ENCODE results near the gene SLC12A4. TPM values are rescaled to one million over a fixed set of nuclear protein-coding genes. Genes with fewer than 3 reads are reported as not detected.

The SLC12A4 gene
- total RNA-seq, 1 donor from 2014 or later: 117 TPM

GRCh38 chr16:67946128-67946569, 22.3 kb downstream of the SLC12A4 start:
- TF ChIP-seq, protein P1, sequence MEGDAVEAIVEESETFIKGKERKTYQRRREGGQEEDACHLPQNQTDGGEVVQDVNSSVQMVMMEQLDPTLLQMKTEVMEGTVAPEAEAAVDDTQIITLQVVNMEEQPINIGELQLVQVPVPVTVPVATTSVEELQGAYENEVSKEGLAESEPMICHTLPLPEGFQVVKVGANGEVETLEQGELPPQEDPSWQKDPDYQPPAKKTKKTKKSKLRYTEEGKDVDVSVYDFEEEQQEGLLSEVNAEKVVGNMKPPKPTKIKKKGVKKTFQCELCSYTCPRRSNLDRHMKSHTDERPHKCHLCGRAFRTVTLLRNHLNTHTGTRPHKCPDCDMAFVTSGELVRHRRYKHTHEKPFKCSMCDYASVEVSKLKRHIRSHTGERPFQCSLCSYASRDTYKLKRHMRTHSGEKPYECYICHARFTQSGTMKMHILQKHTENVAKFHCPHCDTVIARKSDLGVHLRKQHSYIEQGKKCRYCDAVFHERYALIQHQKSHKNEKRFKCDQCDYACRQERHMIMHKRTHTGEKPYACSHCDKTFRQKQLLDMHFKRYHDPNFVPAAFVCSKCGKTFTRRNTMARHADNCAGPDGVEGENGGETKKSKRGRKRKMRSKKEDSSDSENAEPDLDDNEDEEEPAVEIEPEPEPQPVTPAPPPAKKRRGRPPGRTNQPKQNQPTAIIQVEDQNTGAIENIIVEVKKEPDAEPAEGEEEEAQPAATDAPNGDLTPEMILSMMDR (IDR thresholded peaks at IDR 0.05): no peak
- Mint-ChIP-seq H3K9me3 (ENCODE audit: low read depth) (no peaks in the 10 kb centered on the region), H3K36me3 (ENCODE audit: low read depth) (peaks cover 27% of the 10 kb centered on the region)

GRCh38 chr16:67945392-67945933, 23.0 kb downstream of the SLC12A4 start:
- DNase-seq (ENCODE audit: low spot score): no peak
- Mint-ChIP-seq H3K27ac (ENCODE audit: unreplicated experiment) (no peak overlapping the region), H3K9me3 (ENCODE audit: low read depth) (no peaks in the 10 kb centered on the region), H3K4me1 (ENCODE audit: low read depth) (no peaks in the 10 kb centered on the region), H3K4me3 (ENCODE audit: unreplicated experiment) (no peak overlapping the region), H3K36me3 (ENCODE audit: low read depth) (peaks cover 24% of the 10 kb centered on the region), H3K27me3 (ENCODE audit: low read depth) (no peaks in the 10 kb centered on the region)
- TF ChIP-seq, protein P1 (IDR thresholded peaks at IDR 0.05): no peak

More at GRCh38 chr16:67946128-67946569, 22.3 kb downstream of the SLC12A4 start:
- H3K27ac Mint-ChIP-seq (ENCODE audit: unreplicated experiment): no peak overlapping the region
- DNase-seq (ENCODE audit: low spot score): no peak
- no peaks in the 10 kb centered on the region for H3K4me1 Mint-ChIP-seq (ENCODE audit: low read depth)
- no peaks in the 10 kb centered on the region for H3K27me3 Mint-ChIP-seq (ENCODE audit: low read depth)
- no peak overlapping the region for H3K4me3 Mint-ChIP-seq (ENCODE audit: unreplicated experiment)

GRCh38 chr16:67944690-67945391, 23.6 kb downstream of the SLC12A4 start:
- Mint-ChIP-seq H3K9me3 (ENCODE audit: low read depth) (no peaks in the 10 kb centered on the region), H3K36me3 (ENCODE audit: low read depth) (peaks cover 27% of the 10 kb centered on the region), H3K27ac (ENCODE audit: unreplicated experiment) (peak overlapping the region; percentile 8), H3K4me3 (ENCODE audit: unreplicated experiment) (no peak overlapping the region), H3K4me1 (ENCODE audit: low read depth) (no peaks in the 10 kb centered on the region), H3K27me3 (ENCODE audit: low read depth) (no peaks in the 10 kb centered on the region)
- TF ChIP-seq, protein P1 (IDR thresholded peaks at IDR 0.05): no peak
- no peak for DNase-seq (ENCODE audit: low spot score)

GRCh38 chr16:67943619-67944504, 24.6 kb downstream of the SLC12A4 start, which contains the start of gene LCAT:
Gene LCAT, minus strand, starts transcription at chr16:67944120. Its CDS starts 19 bp downstream, at chr16:67944101.
- Mint-ChIP-seq H3K36me3 (ENCODE audit: low read depth) (peaks cover 27% of the 10 kb centered on the region), H3K27ac (ENCODE audit: unreplicated experiment) (peak within 1 kb of the TSS; percentile 14), H3K4me3 (ENCODE audit: unreplicated experiment) (no peak within 1 kb of the TSS), H3K9me3 (ENCODE audit: low read depth) (no peaks in the 10 kb centered on the region), H3K4me1 (ENCODE audit: low read depth) (no peaks in the 10 kb centered on the region), H3K27me3 (ENCODE audit: low read depth) (no peaks in the 10 kb centered on the region)
- no peak for DNase-seq (ENCODE audit: low spot score)
- TF ChIP-seq, protein P1 (IDR thresholded peaks at IDR 0.05): no peak

GRCh38 chr16:67943256-67943618, 25.2 kb downstream of the SLC12A4 start:
- H3K27ac Mint-ChIP-seq (ENCODE audit: unreplicated experiment): no peak overlapping the region
- no peak overlapping the region for H3K4me3 Mint-ChIP-seq (ENCODE audit: unreplicated experiment)
- no peaks in the 10 kb centered on the region for H3K9me3 Mint-ChIP-seq (ENCODE audit: low read depth)
- TF ChIP-seq, protein P1 (IDR thresholded peaks at IDR 0.05): no peak
- H3K27me3 Mint-ChIP-seq (ENCODE audit: low read depth): no peaks in the 10 kb centered on the region
- peaks cover 23% of the 10 kb centered on the region for H3K36me3 Mint-ChIP-seq (ENCODE audit: low read depth)
- no peak for DNase-seq (ENCODE audit: low spot score)
- no peaks in the 10 kb centered on the region for H3K4me1 Mint-ChIP-seq (ENCODE audit: low read depth)
